H1 (cell line): Measurements from ENCODE around the gene OPCML. TPM values are rescaled to one million over a fixed set of nuclear protein-coding genes. Genes with fewer than 3 reads are reported as not detected.

Experiments
- CTCF ChIA-PET: fragments of 300-600 bp; sonication (Branson Sonifier 250); formaldehyde crosslinking; loops from one replicate; lab custom pipeline; 2021; ENCODE audit not compliant: partially characterized antibody; lab: Charles Lee
- POLR2A ChIA-PET: fragments of 300-600 bp; sonication (Branson Sonifier 250); formaldehyde crosslinking; loops from one replicate; lab custom pipeline; 2021; ENCODE audit warnings: inconsistent platforms; ENCODE audit not compliant: partially characterized antibody; lab: Charles Lee
- DNase-seq, 2 experiments: peaks; one replicate each; pipeline versions ENCODE4 v3.0.0 to v3.0.0-alpha.2; 2010 to 2022; ENCODE audit warnings: low spot score in 2 of 2, low read depth in 1 of 2, mixed read lengths in 1 of 2
- FAIRE-seq: peaks from 2 replicates; lab custom pipeline; 2011; peaks lifted over from hg19 to GRCh38; lab: Jason Lieb, UNC
- H2AFZ ChIP-seq: 2 replicates; pipeline ENCODE4 v1.8.1; 2012; ENCODE audit warnings: low read length, inconsistent platforms
- H2AK5ac ChIP-seq: 2 replicates; pipeline ENCODE4 v1.6.1; 2013; ENCODE audit warnings: low read depth, low read length
- H2BK120ac ChIP-seq: replicated peaks from 2 replicates; pipeline ENCODE3; 2013; ENCODE audit warnings: low read depth, low read length, inconsistent platforms
- H2BK12ac ChIP-seq: 2 replicates; pipeline ENCODE4 v1.6.1; 2013; ENCODE audit warnings: low read depth, low read length
- H2BK15ac ChIP-seq: 2 replicates; pipeline ENCODE4 v1.6.1; 2013; ENCODE audit warnings: low read length
- H2BK20ac ChIP-seq: 2 replicates; pipeline ENCODE4 v1.6.1; 2013; ENCODE audit warnings: low read length
- H2BK5ac ChIP-seq: 2 replicates; pipeline ENCODE4 v1.6.1; 2013; ENCODE audit warnings: low read depth, low read length
- H3K14ac ChIP-seq: 2 replicates; pipeline ENCODE4 v1.6.1; 2013; ENCODE audit warnings: inconsistent platforms; ENCODE audit not compliant: insufficient read length
- H3K18ac ChIP-seq: 2 replicates; pipeline ENCODE4 v1.6.1; 2013; ENCODE audit warnings: low read length; ENCODE audit errors: extremely low read depth
- H3K23ac ChIP-seq: 2 replicates; pipeline ENCODE4 v1.6.1; 2013; ENCODE audit warnings: inconsistent platforms; ENCODE audit not compliant: insufficient read length
- H3K23me2 ChIP-seq: 2 replicates; pipeline ENCODE4 v1.6.1; 2013; ENCODE audit warnings: low read depth, low read length
- H3K27ac ChIP-seq: 2 replicates; pipeline ENCODE4 v1.6.1; 2011; ENCODE audit warnings: low read depth, low read length, inconsistent platforms
- H3K27me3 ChIP-seq, 4 experiments: replicated peaks in 1 of 4; 1 replicate in 1 of 4; 2 replicates in 3 of 4; pipeline versions ENCODE4 v1.6.1 to v1.8.1; 2011 to 2013; ENCODE audit warnings: low read length in 3 of 4, mild to moderate bottlenecking in 3 of 4, inconsistent platforms in 2 of 4, mixed read lengths in 2 of 4, moderate library complexity in 1 of 4; ENCODE audit not compliant: control insufficient read depth in 3 of 4, insufficient read depth in 3 of 4; ENCODE audit errors: extremely low read depth in 1 of 4
- H3K36me3 ChIP-seq, 4 experiments: 2 replicates each; pipeline versions ENCODE4 v1.6.1 to v1.8.1; 2011 to 2013; ENCODE audit warnings: mild to moderate bottlenecking in 4 of 4, low read length in 3 of 4, moderate library complexity in 2 of 4, control low read depth in 1 of 4, inconsistent platforms in 1 of 4; ENCODE audit not compliant: insufficient read depth in 4 of 4, control insufficient read depth in 2 of 4
- H3K4ac ChIP-seq: replicated peaks from 2 replicates; pipeline ENCODE3; 2013; ENCODE audit warnings: low read length, low read depth, mixed read lengths, inconsistent platforms; ENCODE audit not compliant: insufficient read length
- H3K4me1 ChIP-seq, 4 experiments: replicated peaks in 1 of 4; 1 replicate in 1 of 4; 2 replicates in 3 of 4; pipeline versions ENCODE4 v1.6.1 to v1.8.1; 2011 to 2013; ENCODE audit warnings: low read length in 3 of 4, inconsistent platforms in 2 of 4, mixed read lengths in 1 of 4; ENCODE audit not compliant: insufficient read depth in 4 of 4, control insufficient read depth in 3 of 4
- H3K4me2 ChIP-seq, 2 experiments: 2 replicates each; pipeline versions ENCODE4 v1.6.1 to v1.8.1; 2011 to 2013; ENCODE audit warnings: low read depth in 2 of 2, low read length in 2 of 2, control low read depth in 1 of 2, inconsistent platforms in 1 of 2, mild to moderate bottlenecking in 1 of 2; ENCODE audit not compliant: insufficient read depth in 1 of 2
- H3K4me3 ChIP-seq, 4 experiments: fragments of 200-600, 300-600 bp in 1 of 4; sonication (generic), shearing (Covaris generic), sonication (Bioruptor Twin) in 1 of 4; 2 replicates each; pipeline versions ENCODE4 v1.5.1 to v1.8.1; 2011 to 2016; ENCODE audit warnings: low read length in 4 of 4, low read depth in 3 of 4, control low read depth in 2 of 4, inconsistent platforms in 2 of 4, mild to moderate bottlenecking in 2 of 4, mixed read lengths in 1 of 4, moderate library complexity in 1 of 4; ENCODE audit not compliant: insufficient read depth in 2 of 4; ENCODE audit errors: extremely low read depth in 1 of 4
- H3K56ac ChIP-seq: replicated peaks from 2 replicates; pipeline ENCODE3; 2013; ENCODE audit warnings: low read depth, mild to moderate bottlenecking, mixed read lengths, low read length, inconsistent platforms; ENCODE audit not compliant: insufficient read length
- H3K79me1 ChIP-seq: 2 replicates; pipeline ENCODE4 v1.6.1; 2013; ENCODE audit warnings: low read depth, low read length, control low read depth
- H3K79me2 ChIP-seq, 2 experiments: 2 replicates each; pipeline versions ENCODE4 v1.6.1 to v1.8.1; 2012 to 2013; ENCODE audit warnings: low read length in 2 of 2, mild to moderate bottlenecking in 2 of 2, inconsistent platforms in 1 of 2; ENCODE audit not compliant: insufficient read depth in 2 of 2, control insufficient read depth in 1 of 2
- H3K9ac ChIP-seq, 4 experiments: replicated peaks in 1 of 4; 1 replicate in 1 of 4; 2 replicates in 3 of 4; pipeline versions ENCODE4 v1.6.1 to v1.8.1; 2011 to 2013; ENCODE audit warnings: low read depth in 3 of 4, low read length in 3 of 4, control low read depth in 2 of 4, mild to moderate bottlenecking in 2 of 4, moderate library complexity in 2 of 4, inconsistent platforms in 1 of 4; ENCODE audit errors: extremely low read depth in 1 of 4
- H3K9me3 ChIP-seq, 2 experiments: 2 replicates each; pipeline versions ENCODE4 v1.6.1 to v1.8.1; 2012 to 2013; ENCODE audit warnings: mild to moderate bottlenecking in 2 of 2, moderate library complexity in 2 of 2, control low read depth in 1 of 2, inconsistent platforms in 1 of 2, low read depth in 1 of 2, low read length in 1 of 2, mixed read lengths in 1 of 2; ENCODE audit not compliant: insufficient read depth in 2 of 2
- H4K20me1 ChIP-seq, 2 experiments: replicated peaks in 1 of 2; 2 replicates each; pipeline versions ENCODE3 to v1.8.1; 2011 to 2013; ENCODE audit warnings: inconsistent platforms in 2 of 2, low read length in 2 of 2, mild to moderate bottlenecking in 1 of 2; ENCODE audit not compliant: insufficient read depth in 2 of 2, control insufficient read depth in 1 of 2
- H4K5ac ChIP-seq: 2 replicates; pipeline ENCODE4 v1.6.1; 2013; ENCODE audit warnings: low read length, low read depth, mixed read lengths, inconsistent platforms; ENCODE audit not compliant: insufficient read length
- H4K8ac ChIP-seq: 2 replicates; pipeline ENCODE4 v1.8.0; 2013; ENCODE audit warnings: mild to moderate bottlenecking, moderate library complexity, low read length, inconsistent platforms; ENCODE audit not compliant: insufficient read depth; ENCODE audit errors: extremely low read depth
- H4K91ac ChIP-seq: replicated peaks from 2 replicates; pipeline ENCODE3; 2013; ENCODE audit warnings: low read length, mixed read lengths, inconsistent platforms; ENCODE audit not compliant: insufficient read length
- ASH2L ChIP-seq: fragments of 200-600, 300-600 bp; sonication (generic); IDR thresholded peaks from one replicate; pipeline ENCODE4 v1.7.1; 2017; ENCODE audit warnings: low read length
- BACH1 ChIP-seq: IDR thresholded peaks from 2 replicates; pipeline ENCODE4 v1.6.1; 2012; ENCODE audit warnings: low read length, improper control_type of control experiment
- CBX5 ChIP-seq: fragments of 300-800, 300-1000 bp; sonication (generic); IDR thresholded peaks from 2 replicates; pipeline ENCODE4 v1.7.1; 2016; ENCODE audit warnings: antibody characterized with exemption, low read length, low read depth
- EZH2 ChIP-seq: fragments of 200-600 bp; sonication (generic); IDR thresholded peaks from 2 replicates; pipeline ENCODE4 v1.7.1; 2012; ENCODE audit warnings: low read depth, mild to moderate bottlenecking, moderate library complexity, low read length, inconsistent platforms; ENCODE audit not compliant: severe bottlenecking
- KDM1A ChIP-seq: fragments of 200-600, 300-600 bp; sonication (generic); IDR thresholded peaks from 2 replicates; pipeline ENCODE4 v1.7.1; 2016; ENCODE audit warnings: mild to moderate bottlenecking, low read length, borderline replicate concordance
- PHF8 ChIP-seq: fragments of 200-600 bp; sonication (generic); conservative IDR thresholded peaks from 2 replicates; pipeline ENCODE4 v1.7.1; 2012; ENCODE audit warnings: low read depth, mild to moderate bottlenecking, inconsistent platforms, low read length, moderate library complexity
- POLR2A ChIP-seq, 2 experiments: IDR thresholded peaks; 1 replicate in 1 of 2; 2 replicates in 1 of 2; pipeline ENCODE4 v1.6.1; 2011; ENCODE audit warnings: low read depth in 2 of 2, low read length in 2 of 2, mild to moderate bottlenecking in 2 of 2; ENCODE audit errors: control extremely low read depth in 1 of 2
- POLR2AphosphoS5 ChIP-seq: IDR thresholded peaks from 2 replicates; pipeline ENCODE4 v1.6.1; 2011; ENCODE audit warnings: low read depth, low read length
- RXRA ChIP-seq: IDR thresholded peaks from 2 replicates; pipeline ENCODE4 v1.6.1; 2011; ENCODE audit warnings: low read depth, mild to moderate bottlenecking, low read length, moderate library complexity; ENCODE audit not compliant: insufficient read depth
- WGBS, 2 experiments: shearing (Covaris generic) in 1 of 2; methylation state at CpG; one replicate each; pipeline versions ENCODE4 v1.1.6 to v1.1.7; 2013 to 2015; ENCODE audit warnings: low lambda C conversion rate in 2 of 2, mixed read lengths in 2 of 2, inconsistent platforms in 1 of 2, low coverage in 1 of 2, missing lambda C conversion rate in 1 of 2; ENCODE audit not compliant: insufficient replicate concordance in 2 of 2, insufficient coverage in 1 of 2, insufficient read length in 1 of 2; ENCODE audit errors: extremely low coverage in 1 of 2, missing lambda C conversion rate in 1 of 2; 5-methylcytosine and 5-hydroxymethylcytosine counted together
- polyA plus RNA-seq, 7 experiments: library from polyadenylated mRNA; depleted of rRNA in 3 of 7; stranded (reverse) in 5 of 7; unstranded in 2 of 7; fragments of >200 nt in 5 of 7; fragments of 200-250 nt in 2 of 7; gene quantifications; 1 replicate in 5 of 7; 2 replicates in 1 of 7; 4 replicates in 1 of 7; pipeline versions ENCODE4 v1.2.1 to v1.2.3, GENCODE V29; 2011 to 2013; ENCODE audit warnings: missing spikeins in 2 of 7, mixed read lengths in 2 of 7
- total RNA-seq: library from RNA; stranded (reverse); fragmentation: NEBNext Ultra II Directional; extraction: Animal tissue kit (Norgen Biotek cat#: 25700); gene quantifications from 2 replicates; pipeline ENCODE4 v1.2.1, GENCODE V29; 2021
- TF ChIP-seq, protein P1 (sequence below): IDR thresholded peaks from 2 replicates; pipeline ENCODE4 v1.6.1; 2012; ENCODE audit warnings: inconsistent platforms
- TF ChIP-seq, protein P2 (sequence below): IDR thresholded peaks from 2 replicates; pipeline ENCODE4 v1.6.1; 2012; ENCODE audit warnings: low read length, inconsistent platforms

OPCML gene
- total and polyA plus RNA-seq, 2 of the 8 experiments (the other 6 are each of a cell fraction or from before 2014, with no cell fraction given) = 2.3 to 3.1 TPM

DNA sequence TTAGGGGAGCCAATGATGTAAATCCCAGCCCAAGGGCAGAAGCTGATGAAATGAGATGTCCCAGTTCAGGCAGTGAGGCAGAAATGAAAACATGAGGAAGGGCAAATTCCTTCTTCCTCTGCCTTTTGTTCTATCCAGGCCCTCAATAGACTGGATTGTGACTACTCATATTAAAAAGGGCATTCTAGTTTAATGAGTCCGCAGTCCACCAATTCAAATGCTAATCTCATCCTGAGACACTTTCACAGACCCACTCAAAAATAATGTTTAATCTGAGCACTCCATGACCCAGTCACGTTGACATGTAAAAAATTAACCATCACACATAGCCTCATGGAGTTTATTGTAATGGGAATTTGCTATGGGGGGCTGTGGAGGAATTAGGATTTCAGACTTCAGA is 717.9 kb downstream of the OPCML start:
- H2BK20ac ChIP-seq = no peak overlapping the region
- no peak overlapping the region for H3K4me2 ChIP-seq
- H4K91ac ChIP-seq = no peak overlapping the region
- no peak overlapping the region for H2AK5ac ChIP-seq
- ChIA-PET CTCF (no interaction called here), POLR2A (interaction anchor here (1.0 kb wide), 1 partner anchor 8 kb away, joined by 3 read pairs; no protein-coding TSS in a partner anchor)
- no peak overlapping the region for H3K27ac ChIP-seq
- no peaks in the 10 kb centered on the region for H3K36me3 ChIP-seq
- H3K9me3 ChIP-seq = no peaks in the 10 kb centered on the region
- no peak overlapping the region for H2BK15ac ChIP-seq
- DNase-seq (no peak), FAIRE-seq (no peak)
- H3K4me1 ChIP-seq = no peaks in the 10 kb centered on the region; a peak in 1 of 7 replicates
- H4K5ac ChIP-seq = no peak overlapping the region
- H2BK5ac ChIP-seq = no peak overlapping the region
- no peaks in the 10 kb centered on the region for H3K23me2 ChIP-seq
- H4K20me1 ChIP-seq = no peaks in the 10 kb centered on the region
- 74% methylated on average over 2 of the region's 2 CpGs; no CpG with 5 or more reads in 1 of the 2 experiments for WGBS, 2 experiments
- H3K14ac ChIP-seq = no peak overlapping the region
- H3K4me3 ChIP-seq = no peak overlapping the region
- no peak overlapping the region for H3K18ac ChIP-seq
- H3K23ac ChIP-seq = no peak overlapping the region
- H3K79me1 ChIP-seq = no peaks in the 10 kb centered on the region
- TF ChIP-seq BACH1 (no peak), EZH2 (no peak), CBX5 (no peak), POLR2AphosphoS5 (no peak), KDM1A (no peak), ASH2L (no peak), POLR2A (IDR thresholded peaks at IDR 0.05; ENCODE audit: control extremely low read depth in 1 of 2, low read depth in 2 of 2, low read length in 2 of 2) (no peak), RXRA (no peak), PHF8 (no peak)
- TF ChIP-seq, protein P1, sequence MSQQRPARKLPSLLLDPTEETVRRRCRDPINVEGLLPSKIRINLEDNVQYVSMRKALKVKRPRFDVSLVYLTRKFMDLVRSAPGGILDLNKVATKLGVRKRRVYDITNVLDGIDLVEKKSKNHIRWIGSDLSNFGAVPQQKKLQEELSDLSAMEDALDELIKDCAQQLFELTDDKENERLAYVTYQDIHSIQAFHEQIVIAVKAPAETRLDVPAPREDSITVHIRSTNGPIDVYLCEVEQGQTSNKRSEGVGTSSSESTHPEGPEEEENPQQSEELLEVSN = no peak
- TF ChIP-seq, protein P2, sequence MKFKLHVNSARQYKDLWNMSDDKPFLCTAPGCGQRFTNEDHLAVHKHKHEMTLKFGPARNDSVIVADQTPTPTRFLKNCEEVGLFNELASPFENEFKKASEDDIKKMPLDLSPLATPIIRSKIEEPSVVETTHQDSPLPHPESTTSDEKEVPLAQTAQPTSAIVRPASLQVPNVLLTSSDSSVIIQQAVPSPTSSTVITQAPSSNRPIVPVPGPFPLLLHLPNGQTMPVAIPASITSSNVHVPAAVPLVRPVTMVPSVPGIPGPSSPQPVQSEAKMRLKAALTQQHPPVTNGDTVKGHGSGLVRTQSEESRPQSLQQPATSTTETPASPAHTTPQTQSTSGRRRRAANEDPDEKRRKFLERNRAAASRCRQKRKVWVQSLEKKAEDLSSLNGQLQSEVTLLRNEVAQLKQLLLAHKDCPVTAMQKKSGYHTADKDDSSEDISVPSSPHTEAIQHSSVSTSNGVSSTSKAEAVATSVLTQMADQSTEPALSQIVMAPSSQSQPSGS = no peak
- H3K9ac ChIP-seq = no peak overlapping the region
- no peak overlapping the region for H2AFZ ChIP-seq
- no peak overlapping the region for H3K4ac ChIP-seq
- no peak overlapping the region for H2BK120ac ChIP-seq
- no peaks in the 10 kb centered on the region for H3K79me2 ChIP-seq
- no peak overlapping the region for H4K8ac ChIP-seq
- H3K27me3 ChIP-seq = no peaks in the 10 kb centered on the region
- no peak overlapping the region for H3K56ac ChIP-seq
- H2BK12ac ChIP-seq = no peak overlapping the region
